Trophoblast cell (in vitro differentiated cells and primary cell): ENCODE measurements around the gene WDR88.
A peak's percentile ranks its signal among the peaks of the same experiment; 100 is the strongest.
"Not testable (repeated sequence)": the region's sequence is repeated elsewhere in the genome, so short reads cannot be mapped to it uniquely, and the experiment has no call there.

Experiments
- DNase-seq, 2 donors: peaks; one replicate each; pipeline ENCODE4 v3.0.0-alpha.2; 2016
- H2AFZ ChIP-seq: 2 replicates; pipeline ENCODE4 v1.6.1; 2013; ENCODE audit warnings: low read length, moderate library complexity, mild to moderate bottlenecking; ENCODE audit not compliant: insufficient read depth, poor library complexity
- H2AK5ac ChIP-seq: 2 replicates; pipeline ENCODE4 v1.6.1; 2013; ENCODE audit warnings: mild to moderate bottlenecking, low read length
- H2BK120ac ChIP-seq: 2 replicates; pipeline ENCODE4 v1.6.1; 2013; ENCODE audit warnings: low read length, mild to moderate bottlenecking, moderate library complexity; ENCODE audit not compliant: insufficient read depth, poor library complexity
- H2BK12ac ChIP-seq: 2 replicates; pipeline ENCODE4 v1.6.1; 2013; ENCODE audit warnings: mild to moderate bottlenecking, low read length, moderate library complexity
- H2BK5ac ChIP-seq: 2 replicates; pipeline ENCODE4 v1.6.1; 2013; ENCODE audit warnings: low read length, low read depth, moderate library complexity, mild to moderate bottlenecking; ENCODE audit not compliant: poor library complexity
- H3K14ac ChIP-seq: 2 replicates; pipeline ENCODE4 v1.6.1; 2013; ENCODE audit warnings: mild to moderate bottlenecking, low read length
- H3K18ac ChIP-seq: 2 replicates; pipeline ENCODE4 v1.6.1; 2013; ENCODE audit warnings: mild to moderate bottlenecking, low read length
- H3K23ac ChIP-seq: 2 replicates; pipeline ENCODE4 v1.6.1; 2013; ENCODE audit warnings: low read length
- H3K27ac ChIP-seq: 2 replicates; pipeline ENCODE4 v1.5.1; 2013; ENCODE audit warnings: low read depth, mild to moderate bottlenecking, inconsistent platforms, low read length, moderate library complexity
- H3K27me3 ChIP-seq: 2 replicates; pipeline ENCODE4 v1.6.1; 2013; ENCODE audit warnings: inconsistent platforms, mild to moderate bottlenecking, low read length, moderate library complexity; ENCODE audit not compliant: insufficient read depth
- H3K36me3 ChIP-seq, 2 experiments: 1 replicate in 1 of 2; 2 replicates in 1 of 2; pipeline ENCODE4 v1.6.1; 2013; ENCODE audit warnings: low read length in 2 of 2, mild to moderate bottlenecking in 2 of 2, moderate library complexity in 1 of 2; ENCODE audit not compliant: insufficient read depth in 2 of 2, control insufficient read depth in 1 of 2
- H3K4ac ChIP-seq: 2 replicates; pipeline ENCODE4 v1.6.1; 2013; ENCODE audit warnings: low read depth, mild to moderate bottlenecking, low read length, moderate library complexity
- H3K4me1 ChIP-seq, 2 experiments: 1 replicate in 1 of 2; 2 replicates in 1 of 2; pipeline ENCODE4 v1.6.1; 2013; ENCODE audit warnings: low read length in 2 of 2, mild to moderate bottlenecking in 2 of 2, moderate library complexity in 1 of 2; ENCODE audit not compliant: insufficient read depth in 2 of 2, control insufficient read depth in 1 of 2
- H3K4me2 ChIP-seq: 2 replicates; pipeline ENCODE4 v1.6.1; 2013; ENCODE audit warnings: inconsistent platforms, mild to moderate bottlenecking, low read length, moderate library complexity
- H3K4me3 ChIP-seq: 2 replicates; pipeline ENCODE4 v1.5.1; 2013; ENCODE audit warnings: mild to moderate bottlenecking, low read depth, low read length, inconsistent platforms
- H3K79me1 ChIP-seq: one replicate; pipeline ENCODE4 v1.6.1; 2013; ENCODE audit warnings: low read length
- H3K79me2 ChIP-seq: 2 replicates; pipeline ENCODE4 v1.6.1; 2013; ENCODE audit warnings: low read length, mild to moderate bottlenecking; ENCODE audit not compliant: control insufficient read depth, insufficient read depth, poor library complexity
- H3K9ac ChIP-seq: 2 replicates; pipeline ENCODE4 v1.6.1; 2013; ENCODE audit warnings: mild to moderate bottlenecking, low read length
- H3K9me3 ChIP-seq: 2 replicates; pipeline ENCODE4 v1.6.1; 2013; ENCODE audit warnings: low read depth, mild to moderate bottlenecking, control low read depth, inconsistent platforms, low read length; ENCODE audit not compliant: insufficient read depth
- H4K12ac ChIP-seq: 2 replicates; pipeline ENCODE4 v1.6.1; 2013; ENCODE audit warnings: low read depth, mild to moderate bottlenecking, low read length, moderate library complexity
- H4K8ac ChIP-seq: 2 replicates; pipeline ENCODE4 v1.6.1; 2013; ENCODE audit warnings: low read depth, mild to moderate bottlenecking, low read length, moderate library complexity
- H4K91ac ChIP-seq: one replicate; pipeline ENCODE4 v1.6.1; 2013; ENCODE audit warnings: low read depth, mild to moderate bottlenecking, low read length, moderate library complexity
- WGBS: extraction: QIAGEN DNeasy Blood & Tissue Kit; methylation state at CpG from one replicate; pipeline ENCODE4 v1.1.7; 2013; ENCODE audit warnings: missing lambda C conversion rate; ENCODE audit not compliant: insufficient read length, insufficient coverage; ENCODE audit errors: extremely low coverage; 5-methylcytosine and 5-hydroxymethylcytosine counted together

Gene WDR88

DNA sequence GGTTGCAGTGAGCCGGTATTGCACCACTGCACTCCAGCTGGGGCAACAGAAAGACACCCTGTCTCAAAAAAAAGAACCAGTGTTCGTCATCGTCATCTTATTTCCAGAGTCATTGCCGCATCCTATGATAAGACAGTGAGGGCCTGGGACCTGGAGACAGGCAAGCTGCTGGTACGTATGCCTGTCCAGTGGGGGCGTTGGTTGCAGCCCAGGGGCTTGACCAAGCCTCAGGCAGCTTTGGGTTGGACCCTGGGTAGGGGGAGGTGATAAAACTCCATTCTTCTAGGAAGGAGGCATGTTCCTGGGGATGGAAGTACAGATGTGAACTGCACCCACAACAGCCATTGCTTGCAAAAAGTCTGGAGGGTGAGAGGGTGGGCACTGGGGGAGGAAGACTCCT lies 15.6 kb downstream of the WDR88 start:
- Histone ChIP-seq H3K23ac (no peak overlapping the region), H2BK12ac (no peak overlapping the region), H2AFZ (no peak overlapping the region), H2AK5ac (no peak overlapping the region), H4K91ac (no peak overlapping the region), H3K27ac (no peak overlapping the region), H4K12ac (no peak overlapping the region), H4K8ac (no peak overlapping the region), H3K36me3 (no peaks in the 10 kb centered on the region), H3K18ac (no peak overlapping the region), H3K4me1 (no peaks in the 10 kb centered on the region), H2BK120ac (no peak overlapping the region), H3K4me2 (no peak overlapping the region), H3K14ac (no peak overlapping the region), H2BK5ac (no peak overlapping the region), H3K79me2 (no peaks in the 10 kb centered on the region), H3K4ac (no peak overlapping the region), H3K79me1 (no peaks in the 10 kb centered on the region), H3K9ac (no peak overlapping the region), H3K4me3 (no peak overlapping the region), H3K9me3 (peaks cover 1% of the 10 kb centered on the region), H3K27me3 (no peaks in the 10 kb centered on the region)
- DNase-seq = no peak
- no CpG with 5 or more reads among the region's 6 CpGs for WGBS

DNA sequence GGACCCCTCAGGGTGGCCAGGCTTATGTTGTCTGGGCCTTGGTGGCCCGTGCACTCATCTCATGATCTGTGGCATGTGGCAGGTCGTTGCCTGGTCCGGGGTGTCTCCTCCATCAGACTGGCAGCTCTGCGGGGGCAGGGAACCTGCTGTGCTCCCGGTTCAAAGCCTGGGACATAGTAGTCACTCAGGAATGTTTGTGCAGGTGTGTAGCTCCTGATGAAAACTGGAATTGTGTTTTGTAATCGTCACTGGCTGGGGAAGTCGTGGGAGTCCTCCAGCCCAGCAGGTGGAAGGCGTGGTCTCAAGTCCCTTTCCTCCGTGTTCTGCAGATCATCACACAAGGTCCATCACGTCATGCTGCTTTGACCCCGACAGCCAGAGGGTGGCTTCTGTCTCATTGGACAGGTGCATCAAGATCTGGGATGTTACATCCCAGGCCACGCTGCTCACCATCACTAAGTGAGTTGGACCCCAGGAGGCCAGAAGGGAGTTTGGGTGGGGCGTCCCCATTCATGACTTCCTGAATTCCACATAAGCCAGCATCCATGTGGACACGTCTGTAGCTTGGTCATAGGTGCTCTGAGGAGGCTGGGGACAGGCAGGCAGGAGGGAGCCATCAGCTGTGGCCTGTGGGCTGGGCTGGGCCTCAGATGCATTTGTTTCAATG lies 19.1 kb downstream of the WDR88 start:
- Histone ChIP-seq H3K79me2 (no peaks in the 10 kb centered on the region), H3K4me1 (no peaks in the 10 kb centered on the region), H4K8ac (no peak overlapping the region), H3K14ac (no peak overlapping the region), H3K9me3 (peaks cover 1% of the 10 kb centered on the region), H4K91ac (no peak overlapping the region), H2BK5ac (no peak overlapping the region), H3K79me1 (no peaks in the 10 kb centered on the region), H3K9ac (no peak overlapping the region), H3K23ac (no peak overlapping the region), H2AK5ac (no peak overlapping the region), H3K27me3 (no peaks in the 10 kb centered on the region), H2BK120ac (no peak overlapping the region), H3K4me2 (no peak overlapping the region), H3K36me3 (no peaks in the 10 kb centered on the region), H3K27ac (no peak overlapping the region), H3K4me3 (no peak overlapping the region), H3K18ac (no peak overlapping the region), H3K4ac (no peak overlapping the region), H2BK12ac (no peak overlapping the region), H4K12ac (no peak overlapping the region), H2AFZ (no peak overlapping the region)
- no CpG with 5 or more reads among the region's 14 CpGs for WGBS
- peak; percentile 8 to 35 for DNase-seq

DNA sequence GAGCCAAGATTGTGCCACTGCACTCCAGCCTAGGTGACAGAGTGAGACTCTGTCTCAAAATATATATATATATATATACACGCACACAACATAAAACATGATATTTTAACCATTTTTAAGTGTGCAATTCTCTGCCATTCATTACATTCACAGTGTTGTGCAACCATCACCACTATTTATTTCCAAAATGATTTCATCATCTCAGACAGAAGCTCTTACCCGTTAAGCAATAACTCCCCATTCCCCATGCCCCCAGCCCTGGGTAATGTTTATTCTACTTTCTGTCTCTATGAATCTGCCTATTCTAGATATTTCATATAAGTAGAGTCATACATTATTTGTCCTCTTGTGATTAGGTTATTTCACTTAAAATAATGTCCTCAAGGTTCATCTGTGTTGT lies 20.3 kb downstream of the WDR88 start:
- Histone ChIP-seq H3K23ac (no peak overlapping the region), H3K4me3 (no peak overlapping the region), H3K4me1 (no peaks in the 10 kb centered on the region), H2AK5ac (no peak overlapping the region), H2BK12ac (no peak overlapping the region), H4K8ac (no peak overlapping the region), H2BK5ac (no peak overlapping the region), H2BK120ac (no peak overlapping the region), H3K18ac (no peak overlapping the region), H3K4me2 (no peak overlapping the region), H3K79me2 (no peaks in the 10 kb centered on the region), H3K36me3 (no peaks in the 10 kb centered on the region), H3K4ac (no peak overlapping the region), H3K9ac (no peak overlapping the region), H3K27me3 (no peaks in the 10 kb centered on the region), H3K79me1 (no peaks in the 10 kb centered on the region), H4K12ac (no peak overlapping the region), H2AFZ (no peak overlapping the region), H4K91ac (no peak overlapping the region), H3K14ac (no peak overlapping the region), H3K9me3 (peaks cover 1% of the 10 kb centered on the region), H3K27ac (no peak overlapping the region)
- no CpG with 5 or more reads among the region's 2 CpGs for WGBS
- DNase-seq = peak in 1 of 2 donors; percentile 10

DNA sequence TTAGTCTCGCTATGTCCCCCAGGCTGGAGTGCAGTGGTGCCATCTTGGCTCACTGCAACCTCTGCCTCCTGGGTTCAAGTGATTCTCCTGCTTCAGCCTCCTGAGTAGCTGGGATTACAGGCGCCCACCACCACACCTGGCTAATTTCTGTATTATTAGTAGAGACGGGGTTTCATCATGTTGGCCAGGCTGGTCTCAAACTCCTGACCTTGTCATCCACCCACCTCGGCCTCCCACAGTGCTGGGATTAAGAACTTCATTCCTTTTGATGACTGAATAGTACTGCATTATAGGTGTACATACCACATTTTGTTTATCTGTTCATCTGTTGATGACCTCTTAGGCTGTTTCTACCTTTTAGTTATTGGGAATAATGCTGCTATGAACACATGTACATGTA lies 20.7 kb downstream of the WDR88 start:
- H2AK5ac ChIP-seq, H2BK5ac ChIP-seq, H2BK12ac ChIP-seq, H3K9ac ChIP-seq, H3K4me2 ChIP-seq, H4K91ac ChIP-seq, H3K9me3 ChIP-seq, H3K4ac ChIP-seq, H3K27me3 ChIP-seq, H3K18ac ChIP-seq, H3K79me1 ChIP-seq, H3K14ac ChIP-seq, H3K79me2 ChIP-seq, DNase-seq, H3K36me3 ChIP-seq, H3K4me3 ChIP-seq, H3K4me1 ChIP-seq, H4K8ac ChIP-seq, H4K12ac ChIP-seq, H3K27ac ChIP-seq, H2AFZ ChIP-seq, H2BK120ac ChIP-seq, H3K23ac ChIP-seq: not testable (repeated sequence)
- no CpG with 5 or more reads among the region's 4 CpGs for WGBS
